Activated T-cell treated with anti-CD3 and anti-CD28 coated beads, Interleukin-2, amount 50 U/mL, for 48 hours (primary cell): Measurements from ENCODE around the gene PDE3B.
"Not testable (repeated sequence)": the region's sequence is repeated elsewhere in the genome, so short reads cannot be mapped to it uniquely, and the experiment has no call there.

Source experiments
- DNase-seq, 2 experiments: peaks; one replicate each; pipeline ENCODE4 v3.0.0-alpha.2; 2020

The PDE3B gene

GRCh38 chr11:14678350-14678749, 34.7 kb downstream of the PDE3B start:
- DNase-seq = no peak

- DNase-seq = no peak
Measured at GRCh38 chr11:14679662-14680061, 36.1 kb downstream of the PDE3B start.

- DNase-seq = not testable (repeated sequence)
Measured at GRCh38 chr11:14684234-14684915, 40.8 kb downstream of the PDE3B start.

- no peak for DNase-seq
Measured at GRCh38 chr11:14687456-14687855, 43.9 kb downstream of the PDE3B start.

GRCh38 chr11:14687943-14688627, 44.5 kb downstream of the PDE3B start:
- no peak for DNase-seq

- DNase-seq = not testable (repeated sequence)
Measured at GRCh38 chr11:14695656-14696055, 52.1 kb downstream of the PDE3B start.

GRCh38 chr11:14698771-14699170, 55.2 kb downstream of the PDE3B start:
- no peak for DNase-seq

GRCh38 chr11:14700593-14700992, 57.0 kb downstream of the PDE3B start:
- DNase-seq = no peak

- DNase-seq = no peak
Measured at GRCh38 chr11:14702760-14703159, 59.2 kb downstream of the PDE3B start.

- no peak for DNase-seq
Measured at GRCh38 chr11:14703731-14704130, 60.1 kb downstream of the PDE3B start.

GRCh38 chr11:14705067-14705466, 61.5 kb downstream of the PDE3B start:
- DNase-seq = no peak

GRCh38 chr11:14713496-14714244, 70.1 kb downstream of the PDE3B start:
- no peak for DNase-seq

- DNase-seq = not testable (repeated sequence)
Measured at GRCh38 chr11:14715669-14716068, 72.1 kb downstream of the PDE3B start.

- no peak for DNase-seq
Measured at GRCh38 chr11:14722496-14722895, 78.9 kb downstream of the PDE3B start.

- DNase-seq = no peak
Measured at GRCh38 chr11:14725150-14725549, 81.5 kb downstream of the PDE3B start.

- DNase-seq = no peak
Measured at GRCh38 chr11:14727215-14727614, 83.6 kb downstream of the PDE3B start.

GRCh38 chr11:14727746-14728145, 84.1 kb downstream of the PDE3B start:
- no peak for DNase-seq

- DNase-seq = not testable (repeated sequence)
Measured at GRCh38 chr11:14740539-14740938, 96.9 kb downstream of the PDE3B start.

- no peak for DNase-seq
Measured at GRCh38 chr11:14741195-14741594, 97.6 kb downstream of the PDE3B start.

- no peak for DNase-seq
Measured at GRCh38 chr11:14742849-14743559, 99.4 kb downstream of the PDE3B start.

GRCh38 chr11:14743667-14744066, 100.1 kb downstream of the PDE3B start:
- DNase-seq = not testable (repeated sequence)

- no peak for DNase-seq
Measured at GRCh38 chr11:14746857-14747395, 103.3 kb downstream of the PDE3B start.

GRCh38 chr11:14748090-14748489, 104.5 kb downstream of the PDE3B start:
- DNase-seq = no peak
